Naive thymus-derived CD4-positive, alpha-beta T cell (primary cell): ENCODE measurements around the gene KIF1B. TPM values are rescaled to one million over a fixed set of nuclear protein-coding genes. Genes with fewer than 3 reads are reported as not detected.
"Not testable (repeated sequence)": the region's sequence is repeated elsewhere in the genome, so short reads cannot be mapped to it uniquely, and the experiment has no call there.

Experiments
- ATAC-seq: fragments of 150-1000 bp; cut with Tn5 transposase; 2 replicates; pipeline ENCODE4 v1.10.0; 2021; ENCODE audit warnings: mild to moderate bottlenecking, moderate library complexity
- CTCF ChIA-PET: fragments of 350-600 bp; sonication (Branson Sonifier 250); formaldehyde crosslinking; loops from one replicate; lab custom pipeline; 2021; ENCODE audit warnings: antibody characterized with exemption; lab: Charles Lee
- POLR2A ChIA-PET: fragments of 350-600 bp; sonication (Branson Sonifier 250); formaldehyde crosslinking; loops from one replicate; lab custom pipeline; 2021; ENCODE audit warnings: antibody characterized with exemption, inconsistent platforms; lab: Charles Lee
- DNase-seq, 9 donors: peaks; one replicate each; pipeline versions ENCODE4 v3.0.0 to v3.0.0-alpha.2; 2020 to 2022; ENCODE audit warnings: mixed read lengths in 1 of 9
- H3K27ac ChIP-seq: one replicate; pipeline ENCODE4 v1.7.0; 2013; ENCODE audit warnings: mild to moderate bottlenecking, low read depth, low read length, moderate library complexity
- H3K27me3 ChIP-seq, 2 donors: one replicate each; pipeline ENCODE4 v1.7.0; 2013; ENCODE audit warnings: low read length in 2 of 2, mild to moderate bottlenecking in 2 of 2, moderate library complexity in 2 of 2; ENCODE audit not compliant: control insufficient read depth in 2 of 2, insufficient read depth in 2 of 2
- H3K36me3 ChIP-seq, 3 experiments: 1 replicate in 2 of 3; 2 replicates in 1 of 3; pipeline ENCODE4 v1.7.0; 2013; ENCODE audit warnings: low read length in 3 of 3, mild to moderate bottlenecking in 3 of 3, moderate library complexity in 1 of 3; ENCODE audit not compliant: insufficient read depth in 3 of 3, control insufficient read depth in 2 of 3
- H3K4me1 ChIP-seq, 2 donors: one replicate each; pipeline ENCODE4 v1.7.0; 2013; ENCODE audit warnings: low read length in 2 of 2, mild to moderate bottlenecking in 2 of 2, moderate library complexity in 1 of 2; ENCODE audit not compliant: control insufficient read depth in 2 of 2, insufficient read depth in 2 of 2
- H3K4me3 ChIP-seq: 2 replicates; pipeline ENCODE4 v1.7.0; 2013; ENCODE audit warnings: mild to moderate bottlenecking, low read length
- H3K9me3 ChIP-seq, 3 experiments: 1 replicate in 2 of 3; 2 replicates in 1 of 3; pipeline ENCODE4 v1.7.0; 2013; ENCODE audit warnings: low read length in 3 of 3; ENCODE audit not compliant: control insufficient read depth in 2 of 3
- H3K27ac Mint-ChIP-seq, 9 donors: one replicate each; pipeline ENCODE4 v1.8.0; 2020 to 2022; ENCODE audit warnings: mixed read lengths in 9 of 9, mild to moderate bottlenecking in 8 of 9, moderate library complexity in 5 of 9, inconsistent platforms in 2 of 9
- H3K27me3 Mint-ChIP-seq, 5 donors: one replicate each; pipeline ENCODE4 v1.8.0; 2021 to 2022; ENCODE audit warnings: mixed read lengths in 5 of 5, mild to moderate bottlenecking in 1 of 5
- H3K36me3 Mint-ChIP-seq, 5 donors: one replicate each; pipeline ENCODE4 v1.8.0; 2020 to 2022; ENCODE audit warnings: mixed read lengths in 5 of 5, mild to moderate bottlenecking in 3 of 5, inconsistent platforms in 1 of 5
- H3K4me1 Mint-ChIP-seq, 7 donors: one replicate each; pipeline ENCODE4 v1.8.0; 2020 to 2022; ENCODE audit warnings: mixed read lengths in 7 of 7, mild to moderate bottlenecking in 3 of 7, inconsistent platforms in 1 of 7
- H3K4me3 Mint-ChIP-seq, 10 donors: one replicate each; pipeline ENCODE4 v1.8.0; 2020 to 2022; ENCODE audit warnings: mild to moderate bottlenecking in 10 of 10, mixed read lengths in 10 of 10, moderate library complexity in 6 of 10, inconsistent platforms in 2 of 10
- H3K9me3 Mint-ChIP-seq, 11 donors: one replicate each; pipeline ENCODE4 v1.8.0; 2020 to 2022; ENCODE audit warnings: mixed read lengths in 11 of 11, mild to moderate bottlenecking in 4 of 11, inconsistent platforms in 1 of 11, moderate library complexity in 1 of 11
- intact Hi-C, 2 donors: fragments of 100-400 bp; cut with micrococcal nuclease; formaldehyde crosslinking; loops; one replicate each; pipeline ENCODE4 v1.15.1; 2023
- polyA plus RNA-seq, 2 donors: library from polyadenylated mRNA; unstranded; fragments of 300-500 nt; fragmentation: Illumina TruSeq; gene quantifications; one replicate each; pipeline ENCODE4 v1.2.3, GENCODE V29; 2021
- total RNA-seq, 6 experiments: library from RNA in 5 of 6; stranded (reverse) in 5 of 6; gene quantifications; 1 replicate in 5 of 6; 2 replicates in 1 of 6; pipeline ENCODE4 v1.2.3 and lab custom pipeline; 2021 to 2026

The KIF1B gene
- total and polyA plus RNA-seq, 7 experiments from 2014 or later, result 1.8 to 21.6 (median 11.5) TPM

DNA sequence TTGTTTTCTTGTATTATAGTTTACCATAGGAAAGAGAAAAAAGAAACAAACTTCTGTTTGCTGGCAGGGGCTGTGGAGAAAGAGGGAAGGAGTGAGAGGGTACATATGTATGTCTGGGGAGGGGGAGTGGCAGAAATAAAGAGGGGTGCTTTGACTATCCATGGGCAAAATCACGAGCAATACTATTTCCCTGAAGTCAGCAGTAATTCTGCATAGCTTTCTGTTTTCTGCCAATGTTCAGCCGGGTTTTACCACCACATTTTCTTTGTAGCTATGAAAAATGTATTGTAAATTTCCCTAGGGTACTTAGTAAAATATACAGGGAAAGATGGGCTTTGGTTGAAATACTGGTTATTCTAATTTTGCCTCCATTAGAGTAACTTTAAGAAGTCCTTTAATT is 143.3 kb downstream of the KIF1B start:
- Mint-ChIP-seq H3K9me3 (no peaks in the 10 kb centered on the region), H3K27me3 (no peaks in the 10 kb centered on the region), H3K4me1 (no peaks in the 10 kb centered on the region), H3K27ac (peak overlapping the region in 1 of 9 donors; percentile 63), H3K4me3 (no peak overlapping the region), H3K36me3 (peaks cover 0 to 20% (median 0%) of the 10 kb centered on the region in 5 donors)
- Histone ChIP-seq H3K27me3 (no peaks in the 10 kb centered on the region), H3K4me1 (no peaks in the 10 kb centered on the region), H3K4me3 (no peak overlapping the region), H3K27ac (no peak overlapping the region), H3K9me3 (no peaks in the 10 kb centered on the region), H3K36me3 (no peaks in the 10 kb centered on the region)
- CTCF ChIA-PET, result no interaction called here
- POLR2A ChIA-PET, result no interaction called here
- no peak for ATAC-seq
- no peak for DNase-seq
- intact Hi-C loops, result no loop called here

GRCh38 chr1:10360045-10360444 is 149.7 kb downstream of the KIF1B start:
- Mint-ChIP-seq H3K27me3 (no peaks in the 10 kb centered on the region), H3K4me3 (no peak overlapping the region), H3K27ac (peak overlapping the region in 2 of 9 donors; percentile 4 to 63), H3K36me3 (peaks cover 5 to 20% (median 7%) of the 10 kb centered on the region in 5 donors), H3K4me1 (peaks cover 0 to 16% (median 0%) of the 10 kb centered on the region in 7 donors), H3K9me3 (no peaks in the 10 kb centered on the region)
- H3K4me1 ChIP-seq, result no peaks in the 10 kb centered on the region
- intact Hi-C loops, result no loop called here
- CTCF ChIA-PET, result no interaction called here
- H3K27me3 ChIP-seq, result no peaks in the 10 kb centered on the region
- H3K9me3 ChIP-seq, result no peaks in the 10 kb centered on the region
- POLR2A ChIA-PET, result no interaction called here
- H3K4me3 ChIP-seq, result no peak overlapping the region
- ATAC-seq, result no peak
- DNase-seq, result no peak
- no peak overlapping the region for H3K27ac ChIP-seq
- H3K36me3 ChIP-seq, result peaks cover 0 to 5% (median 4%) of the 10 kb centered on the region in 3 experiments

DNA sequence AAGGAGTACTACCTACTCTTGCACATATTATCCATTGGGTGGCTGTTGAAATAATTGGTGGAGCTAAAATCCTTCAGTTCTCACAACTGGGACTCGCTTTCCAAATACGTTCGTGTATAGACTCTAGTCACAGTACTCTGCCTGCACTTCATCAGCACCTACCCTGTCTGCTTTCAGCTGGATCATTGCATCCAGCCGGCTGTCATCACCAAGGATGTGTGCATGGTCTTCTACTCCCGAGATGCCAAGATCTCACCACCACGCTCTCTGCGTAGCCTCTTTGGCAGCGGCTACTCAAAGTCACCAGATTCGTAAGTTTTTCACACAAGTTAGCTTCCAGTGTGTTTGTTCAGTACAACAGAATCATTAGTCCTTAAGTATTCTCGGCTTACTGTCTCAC is 151.1 kb downstream of the KIF1B start:
- H3K27me3 ChIP-seq, result no peaks in the 10 kb centered on the region
- DNase-seq (no peak), ATAC-seq (no peak)
- no peaks in the 10 kb centered on the region for H3K9me3 Mint-ChIP-seq
- no peaks in the 10 kb centered on the region for H3K27me3 Mint-ChIP-seq
- H3K36me3 Mint-ChIP-seq, result peaks cover 5 to 31% (median 13%) of the 10 kb centered on the region in 5 donors
- H3K27ac ChIP-seq, result no peak overlapping the region
- H3K9me3 ChIP-seq, result no peaks in the 10 kb centered on the region
- ChIA-PET CTCF (no interaction called here), POLR2A (no interaction called here)
- H3K36me3 ChIP-seq, result peaks cover 0 to 5% (median 4%) of the 10 kb centered on the region in 3 experiments
- intact Hi-C loops, result no loop called here
- H3K4me3 Mint-ChIP-seq, result no peak overlapping the region
- no peak overlapping the region for H3K4me3 ChIP-seq
- no peak overlapping the region for H3K27ac Mint-ChIP-seq
- no peaks in the 10 kb centered on the region for H3K4me1 ChIP-seq
- peaks cover 0 to 16% (median 0%) of the 10 kb centered on the region in 7 donors for H3K4me1 Mint-ChIP-seq

DNA sequence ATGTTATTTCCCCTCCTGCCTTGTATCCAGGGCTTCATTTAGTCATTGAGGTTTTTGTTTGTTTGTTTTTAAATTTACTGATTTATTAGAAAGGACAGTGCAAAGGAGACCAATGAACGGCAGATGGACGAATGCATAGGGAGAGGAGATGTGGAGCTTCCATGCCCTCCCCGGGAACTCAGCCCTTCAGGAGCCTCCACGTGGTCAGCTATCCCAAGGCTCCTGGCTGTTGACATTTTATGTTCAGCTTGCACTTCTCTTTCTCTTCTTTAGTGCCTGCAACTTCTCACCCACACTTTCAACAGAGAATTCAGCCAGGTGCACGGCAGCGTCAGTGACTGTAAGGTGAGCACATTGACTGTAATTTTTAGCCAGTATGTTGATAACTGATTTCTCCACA is 157.8 kb downstream of the KIF1B start:
- H3K9me3 Mint-ChIP-seq, result peaks cover 0 to 2% (median 0%) of the 10 kb centered on the region in 11 donors
- ATAC-seq, result no peak
- Histone ChIP-seq H3K27ac (no peak overlapping the region), H3K4me3 (no peak overlapping the region), H3K9me3 (no peaks in the 10 kb centered on the region), H3K36me3 (no peaks in the 10 kb centered on the region), H3K27me3 (no peaks in the 10 kb centered on the region), H3K4me1 (no peaks in the 10 kb centered on the region)
- H3K27me3 Mint-ChIP-seq, result no peaks in the 10 kb centered on the region
- H3K4me1 Mint-ChIP-seq, result peaks cover 0 to 2% (median 0%) of the 10 kb centered on the region in 7 donors
- no peak overlapping the region for H3K27ac Mint-ChIP-seq
- H3K36me3 Mint-ChIP-seq, result peaks cover 0 to 33% (median 13%) of the 10 kb centered on the region in 5 donors
- DNase-seq, result no peak
- ChIA-PET CTCF (interaction anchor here (0.6 kb wide), 1 partner anchor 586 kb away, joined by 4 read pairs; no protein-coding TSS in a partner anchor), POLR2A (no interaction called here)
- intact Hi-C loops, result no loop called here
- H3K4me3 Mint-ChIP-seq, result no peak overlapping the region

DNA sequence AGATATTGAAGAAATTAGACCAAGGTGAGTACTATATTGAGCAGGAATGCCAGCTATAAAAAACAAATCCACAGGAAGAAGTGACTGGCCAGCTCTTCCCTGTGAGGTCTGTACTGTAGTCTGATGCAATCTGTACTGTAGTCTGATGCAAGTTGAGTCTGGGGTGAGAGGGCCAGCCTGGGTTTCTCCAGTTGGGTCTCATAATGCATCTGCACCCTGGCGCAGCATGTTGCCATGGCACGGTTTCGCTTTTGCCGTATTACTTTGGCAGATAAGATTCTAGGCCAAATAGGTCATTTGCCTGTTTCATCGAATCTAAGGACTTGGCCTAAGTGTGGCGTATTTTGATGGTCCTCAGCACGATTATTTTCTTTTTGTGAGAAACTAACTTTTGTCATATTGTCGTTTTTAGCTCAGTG is 164.1 kb downstream of the KIF1B start:
- no peaks in the 10 kb centered on the region for H3K27me3 Mint-ChIP-seq
- DNase-seq (no peak), ATAC-seq (no peak)
- Histone ChIP-seq H3K9me3 (no peaks in the 10 kb centered on the region), H3K4me3 (no peak overlapping the region), H3K27ac (no peak overlapping the region), H3K27me3 (no peaks in the 10 kb centered on the region), H3K36me3 (peaks cover 0 to 10% (median 0%) of the 10 kb centered on the region in 3 experiments), H3K4me1 (no peaks in the 10 kb centered on the region)
- peaks cover 0 to 4% (median 0%) of the 10 kb centered on the region in 7 donors for H3K4me1 Mint-ChIP-seq
- CTCF ChIA-PET, result no interaction called here
- intact Hi-C loops, result no loop called here
- POLR2A ChIA-PET, result no interaction called here
- peaks cover 0 to 2% (median 0%) of the 10 kb centered on the region in 11 donors for H3K9me3 Mint-ChIP-seq
- peaks cover 3 to 30% (median 5%) of the 10 kb centered on the region in 5 donors for H3K36me3 Mint-ChIP-seq
- H3K4me3 Mint-ChIP-seq, result no peak overlapping the region
- no peak overlapping the region for H3K27ac Mint-ChIP-seq

DNA sequence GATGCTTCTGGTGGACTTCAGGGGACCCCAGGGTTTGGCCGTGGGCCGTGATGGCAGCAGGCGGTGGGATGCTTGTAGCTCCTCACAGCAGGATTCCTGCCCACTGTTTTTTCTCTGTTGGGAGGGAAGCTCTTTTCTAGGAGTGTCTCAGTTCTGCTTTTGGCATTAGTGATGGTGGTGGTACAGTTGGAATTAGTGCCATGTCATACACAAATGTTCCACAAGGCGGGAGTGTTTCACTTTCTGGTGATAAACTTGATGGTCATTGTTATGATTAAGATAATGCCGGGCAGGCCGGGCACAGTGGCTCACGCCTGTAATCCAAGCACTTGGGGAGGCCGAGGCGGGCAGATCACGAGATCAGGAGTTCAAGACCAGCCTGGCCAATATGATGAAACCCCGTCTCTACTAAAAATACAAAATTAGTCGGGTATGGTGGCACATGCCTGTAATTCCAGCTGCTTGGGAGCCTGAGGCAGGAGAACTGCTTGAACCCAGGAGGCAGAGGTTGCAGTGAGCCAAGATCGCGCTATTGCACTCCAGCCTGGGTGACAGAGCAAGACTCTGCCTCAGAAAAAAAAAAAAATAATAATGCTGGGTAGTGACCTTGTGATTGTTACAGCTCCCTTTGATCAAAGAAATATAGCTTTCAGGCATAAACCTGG is 167.1 kb downstream of the KIF1B start:
- H3K9me3 ChIP-seq, H3K27me3 ChIP-seq, H3K27ac ChIP-seq, POLR2A ChIA-PET, H3K27me3 Mint-ChIP-seq, H3K36me3 ChIP-seq, H3K4me1 ChIP-seq, H3K9me3 Mint-ChIP-seq, H3K4me3 ChIP-seq, H3K4me3 Mint-ChIP-seq, H3K4me1 Mint-ChIP-seq: not testable (repeated sequence)
- CTCF ChIA-PET, result interaction anchor here (0.5 to 2.3 kb wide), 3 partner anchors 21 to 52 kb away, joined by 3 to 10 read pairs (median 3); partner anchors contain the start of gene CENPS
- DNase-seq, result peak in 5 of 9 donors; percentile 6 to 16 (median 14)
- intact Hi-C loops, result loop anchor here (1.0 kb wide), 3 partner anchors 47 to 117 kb away; no protein-coding TSS in a partner anchor
- H3K36me3 Mint-ChIP-seq, result peaks cover 0 to 26% (median 4%) of the 10 kb centered on the region in 5 donors
- ATAC-seq, result peak; percentile 83
- peak overlapping the region in 2 of 9 donors; percentile 58 to 63 for H3K27ac Mint-ChIP-seq
